A549 (cell line): Measurements from ENCODE around the gene ADH5. TPM values are rescaled to one million over a fixed set of nuclear protein-coding genes. Genes with fewer than 3 reads are reported as not detected.

ENCODE experiments used
- ATAC-seq, 2 experiments: fragments of 200-7000 bp in 1 of 2; fragments of >200 bp in 1 of 2; cut with Nextera tagmentation in 1 of 2; cut with Tn5 transposase in 1 of 2; 3 replicates each; pipeline versions ENCODE4 v1.8.0 to v1.9.1; 2018 to 2020; ENCODE audit warnings: mild to moderate bottlenecking in 1 of 2, moderate library complexity in 1 of 2
- CTCF ChIA-PET: fragments of 300-600 bp; sonication (Branson Sonifier 250); formaldehyde crosslinking; extraction: SDS; loops from one replicate; lab custom pipeline; 2021; ENCODE audit warnings: antibody characterized with exemption, inconsistent platforms; lab: Yijun Ruan, JAX
- POLR2A ChIA-PET: fragments of 350-600 bp; formaldehyde crosslinking; extraction: SDS; loops from one replicate; lab custom pipeline; 2021; ENCODE audit warnings: antibody characterized with exemption, inconsistent platforms; lab: Yijun Ruan, JAX
- DNase-seq, 2 experiments: peaks; one replicate each; pipeline versions ENCODE4 v3.0.0 to v3.0.0-alpha.2; 2011 to 2016; ENCODE audit warnings: low read depth in 1 of 2, low spot score in 1 of 2
- FAIRE-seq: peaks from 2 replicates; lab custom pipeline; 2011; peaks lifted over from hg19 to GRCh38; lab: Jason Lieb, UNC
- H3K27ac ChIP-seq, 2 experiments: fragments of >200 bp; sonication (Bioruptor Twin); formaldehyde crosslinking; 3 replicates each; pipeline ENCODE4 v1.5.1; 2016 to 2017
- H3K4me1 ChIP-seq: fragments of >200 bp; sonication (Bioruptor Twin); formaldehyde crosslinking; 3 replicates; pipeline ENCODE4 v1.6.1; 2016
- H3K4me2 ChIP-seq: fragments of >200 bp; sonication (Bioruptor Twin); formaldehyde crosslinking; 3 replicates; pipeline ENCODE4 v1.6.1; 2016
- H3K4me3 ChIP-seq: fragments of >200 bp; sonication (Bioruptor Twin); formaldehyde crosslinking; 3 replicates; pipeline ENCODE4 v1.5.1; 2016
- H3K9me3 ChIP-seq: fragments of >200 bp; sonication (Bioruptor Twin); formaldehyde crosslinking; 3 replicates; pipeline ENCODE4 v1.6.1; 2016
- ATOH8 ChIP-seq: fragments of 250-450 bp; sonication (Bioruptor Pico); IDR thresholded peaks from 2 replicates; pipeline ENCODE4 v1.5.0; 2020; ENCODE audit warnings: low read depth, mild to moderate bottlenecking, moderate library complexity
- BCL3 ChIP-seq: fragments of >200 bp; sonication (Bioruptor Twin); formaldehyde crosslinking; IDR thresholded peaks from 3 replicates; pipeline ENCODE4 v1.6.1; 2016
- CBX2 ChIP-seq: fragments of 200-600 bp; sonication (generic); IDR thresholded peaks from 2 replicates; pipeline ENCODE4 v1.6.1; 2016; ENCODE audit warnings: low read depth, mild to moderate bottlenecking, borderline replicate concordance
- CBX8 ChIP-seq: fragments of 200-600 bp; sonication (generic); IDR thresholded peaks from 2 replicates; pipeline ENCODE4 v1.6.1; 2016
- CEBPB ChIP-seq, 2 experiments: fragments of >200 bp in 1 of 2; sonication (Bioruptor Twin) in 1 of 2; formaldehyde crosslinking in 1 of 2; IDR thresholded peaks; 2 replicates each; pipeline ENCODE4 v1.6.1; 2012 to 2016
- CHD2 ChIP-seq: fragments of 150-350 bp; IDR thresholded peaks from 2 replicates; pipeline ENCODE4 v1.6.1; 2014; ENCODE audit warnings: low read length; ENCODE audit not compliant: partially characterized antibody
- CHD4 ChIP-seq: fragments of 200-600 bp; sonication (generic); IDR thresholded peaks from 2 replicates; pipeline ENCODE4 v1.6.1; 2016; ENCODE audit warnings: antibody characterized with exemption, mild to moderate bottlenecking, borderline replicate concordance
- EHF ChIP-seq: fragments of 250-450 bp; sonication (Bioruptor Pico); IDR thresholded peaks from 2 replicates; pipeline ENCODE4 v1.5.0; 2020; ENCODE audit warnings: mild to moderate bottlenecking
- ELK1 ChIP-seq: fragments of 150-350 bp; IDR thresholded peaks from 2 replicates; pipeline ENCODE4 v1.6.1; 2014; ENCODE audit warnings: low read depth, mild to moderate bottlenecking, low read length
- EP300 ChIP-seq, 2 experiments: fragments of >200 bp; sonication (Bioruptor Twin); formaldehyde crosslinking; IDR thresholded peaks; 2 replicates in 1 of 2; 3 replicates in 1 of 2; pipeline ENCODE4 v1.6.1; 2016 to 2017
- ESRRA ChIP-seq: fragments of 150-350 bp; IDR thresholded peaks from 2 replicates; pipeline ENCODE4 v1.6.1; 2014; ENCODE audit warnings: mild to moderate bottlenecking, low read length, borderline replicate concordance
- FOSL2 ChIP-seq, 2 experiments: fragments of 450-650 bp in 1 of 2; fragments of >200 bp in 1 of 2; sonication (Bioruptor Twin) in 1 of 2; formaldehyde crosslinking; IDR thresholded peaks; 2 replicates each; pipeline versions ENCODE4 v1.5.0 to v1.6.1; 2016 to 2020; ENCODE audit warnings: mild to moderate bottlenecking in 1 of 2, moderate library complexity in 1 of 2
- HDAC2 ChIP-seq: fragments of 200-600 bp; sonication (generic); IDR thresholded peaks from 2 replicates; pipeline ENCODE4 v1.6.1; 2016
- HOXA7 ChIP-seq: fragments of 250-450 bp; sonication (Bioruptor Pico); IDR thresholded peaks from 2 replicates; pipeline ENCODE4 v1.5.0; 2020; ENCODE audit warnings: mild to moderate bottlenecking, moderate library complexity
- HOXB13 ChIP-seq: fragments of 250-450 bp; sonication (Bioruptor Pico); IDR thresholded peaks from 2 replicates; pipeline ENCODE4 v1.5.0; 2020; ENCODE audit warnings: low read depth, mild to moderate bottlenecking, moderate library complexity
- KDM1A ChIP-seq: fragments of 200-600 bp; sonication (generic); IDR thresholded peaks from 2 replicates; pipeline ENCODE4 v1.6.1; 2016; ENCODE audit warnings: low read depth, mild to moderate bottlenecking
- MAX ChIP-seq: IDR thresholded peaks from 2 replicates; pipeline ENCODE4 v1.6.1; 2012
- NR3C1 ChIP-seq: fragments of >200 bp; sonication (Bioruptor Twin); formaldehyde crosslinking; IDR thresholded peaks from 3 replicates; pipeline ENCODE4 v1.6.1; 2017
- POLR2A ChIP-seq: IDR thresholded peaks from 2 replicates; pipeline ENCODE4 v1.6.1; 2012; ENCODE audit warnings: mild to moderate bottlenecking, low read length
- RARB ChIP-seq: fragments of 250-450 bp; sonication (Bioruptor Pico); IDR thresholded peaks from 2 replicates; pipeline ENCODE4 v1.8.0; 2021; ENCODE audit warnings: mild to moderate bottlenecking, moderate library complexity
- RCOR1 ChIP-seq: fragments of 150-350 bp; IDR thresholded peaks from 2 replicates; pipeline ENCODE4 v1.6.1; 2014; ENCODE audit warnings: antibody characterized with exemption, low read length, low read depth
- RNF2 ChIP-seq: fragments of 200-600 bp; sonication (generic); IDR thresholded peaks from 2 replicates; pipeline ENCODE4 v1.6.1; 2016; ENCODE audit warnings: low read depth, mild to moderate bottlenecking, antibody characterized with exemption, moderate library complexity, borderline replicate concordance
- SREBF2 ChIP-seq: fragments of 450-650 bp; IDR thresholded peaks from 2 replicates; pipeline ENCODE4 v1.6.1; 2014; ENCODE audit warnings: mild to moderate bottlenecking, moderate library complexity
- TFCP2L1 ChIP-seq: fragments of 250-450 bp; sonication (Bioruptor Pico); IDR thresholded peaks from 2 replicates; pipeline ENCODE4 v1.5.0; 2021; ENCODE audit warnings: mild to moderate bottlenecking
- ZC3H11A ChIP-seq: fragments of 450-650 bp; IDR thresholded peaks from 2 replicates; pipeline ENCODE4 v1.6.1; 2014; ENCODE audit warnings: antibody characterized with exemption, mild to moderate bottlenecking
- WGBS: methylation state at CpG from one replicate; pipeline ENCODE4 v1.1.6; 2017; ENCODE audit errors: missing lambda C conversion rate; 5-methylcytosine and 5-hydroxymethylcytosine counted together
- polyA plus RNA-seq, 4 experiments: library from polyadenylated mRNA; depleted of rRNA in 3 of 4; stranded (reverse); fragments of >200 nt; fragmentation: RNase III in 1 of 4; extraction: RNeasy Plus Mini Kit Qiagen cat#74134 plus additional on column Dnase treatment in 1 of 4; gene quantifications; 2 replicates in 3 of 4; 3 replicates in 1 of 4; pipeline ENCODE4 v1.2.3, GENCODE V29; 2011 to 2017

ADH5 gene
- polyA plus RNA-seq, 2 of the 4 experiments (the other 2 are of a cell fraction), result 124 to 152 TPM

- TF ChIP-seq FOSL2 (IDR thresholded peaks at IDR 0.05), result no peak
- no peak for TF ChIP-seq FOSL2 (CRISPR knock-in tag; IDR thresholded peaks at IDR 0.05)
- TF ChIP-seq NR3C1, result no peak
- TF ChIP-seq CHD4, result no peak
- no peak for TF ChIP-seq EP300 (IDR thresholded peaks at IDR 0.05)
- no peak for TF ChIP-seq CBX8
- no peak for TF ChIP-seq RCOR1
- TF ChIP-seq HOXA7 (CRISPR knock-in tag), result no peak
- TF ChIP-seq MAX, result no peak
- TF ChIP-seq BCL3, result no peak
- TF ChIP-seq HOXB13 (CRISPR knock-in tag), result no peak
- TF ChIP-seq ATOH8 (CRISPR knock-in tag), result no peak
- TF ChIP-seq HDAC2, result no peak
- no peak for TF ChIP-seq TFCP2L1 (CRISPR knock-in tag)
- TF ChIP-seq EHF, result no peak
- Histone ChIP-seq H3K27ac (no peak overlapping the region), H3K4me2 (no peak overlapping the region), H3K4me3 (no peak overlapping the region), H3K9me3 (no peaks in the 10 kb centered on the region), H3K4me1 (no peaks in the 10 kb centered on the region)
- ATAC-seq (no peak), FAIRE-seq (no peak), DNase-seq (no peak)
- 60% methylated on average over 3 of the region's 3 CpGs for WGBS
- ChIA-PET POLR2A (no interaction called here), CTCF (no interaction called here)
Observed at GRCh38 chr4:99135541-99136162, 47.1 kb upstream of the ADH5 start.

GRCh38 chr4:99134586-99134985 is 46.0 kb upstream of the ADH5 start:
- H3K4me3 ChIP-seq, result no peak overlapping the region
- CTCF ChIA-PET, result interaction anchor here (1.0 kb wide), 1 partner anchor 31 kb away, joined by 3 read pairs; no protein-coding TSS in a partner anchor
- DNase-seq (no peak), FAIRE-seq (no peak)
- H3K4me1 ChIP-seq, result no peaks in the 10 kb centered on the region
- POLR2A ChIA-PET, result no interaction called here
- no peaks in the 10 kb centered on the region for H3K9me3 ChIP-seq
- no peak overlapping the region for H3K27ac ChIP-seq
- TF ChIP-seq CBX2 (no peak), ZC3H11A (no peak)
- TF ChIP-seq, all 56 proteins: peak for 0
- no peak for ATAC-seq
- WGBS, result 90% methylated on average over 3 of the region's 3 CpGs
- H3K4me2 ChIP-seq, result no peak overlapping the region

GRCh38 chr4:99131378-99131777 is 42.8 kb upstream of the ADH5 start:
- DNase-seq (no peak), FAIRE-seq (no peak), ATAC-seq (no peak)
- Histone ChIP-seq H3K27ac (no peak overlapping the region), H3K4me2 (no peak overlapping the region), H3K4me1 (no peaks in the 10 kb centered on the region), H3K4me3 (no peak overlapping the region), H3K9me3 (no peaks in the 10 kb centered on the region)
- POLR2A ChIA-PET, result no interaction called here
- TF ChIP-seq EHF (no peak), CBX8 (no peak), RNF2 (no peak), CBX2 (no peak), ZC3H11A (no peak), CHD4 (no peak), POLR2A (no peak), ATOH8 (CRISPR knock-in tag) (no peak), KDM1A (no peak), TFCP2L1 (CRISPR knock-in tag) (no peak), ELK1 (no peak), CEBPB (IDR thresholded peaks at IDR 0.05) (no peak), HOXB13 (CRISPR knock-in tag) (no peak), HDAC2 (no peak), BCL3 (no peak), SREBF2 (no peak), ESRRA (no peak), CHD2 (no peak), RARB (CRISPR knock-in tag) (no peak)
- WGBS, result 5% methylated on average over 2 of the region's 2 CpGs
- CTCF ChIA-PET, result no interaction called here
